ENCODE results near the gene KIAA1958.

DNA sequence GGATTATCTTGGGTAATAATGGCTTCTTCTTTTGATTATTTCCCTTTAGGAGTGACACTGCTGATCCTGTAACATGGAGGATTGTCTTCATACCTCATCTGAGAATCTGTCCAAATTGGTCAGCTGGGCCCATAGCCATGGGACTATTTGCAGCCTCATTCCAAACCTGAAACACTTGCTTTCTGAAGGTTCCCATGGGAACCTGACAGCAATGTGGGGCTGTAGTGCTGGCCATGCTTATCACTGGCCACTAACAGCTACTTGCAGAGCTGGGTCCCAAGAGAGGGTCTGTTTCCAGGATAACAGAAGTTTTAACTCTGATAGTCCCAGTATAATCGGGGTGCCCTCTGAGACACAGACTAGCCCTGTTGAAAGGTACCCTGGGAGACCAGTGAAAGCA is 87.4 kb downstream of the KIAA1958 start:
- TF ChIP-seq MYC (IDR thresholded peaks at IDR 0.05; ENCODE audit: borderline replicate concordance, low read length) (no peak), RNF2 (IDR thresholded peaks at IDR 0.05; ENCODE audit: borderline replicate concordance, low read depth) (no peak), PHF8 (IDR thresholded peaks at IDR 0.05; ENCODE audit: borderline replicate concordance, low read depth) (no peak), POLR2AphosphoS2 (conservative IDR thresholded peaks at IDR 0.05; ENCODE audit: low read length) (no peak), JUNB (IDR thresholded peaks at IDR 0.05) (no peak), POLR2A (IDR thresholded peaks at IDR 0.05; ENCODE audit: low read length) (no peak)
- TF ChIP-seq, protein P1, sequence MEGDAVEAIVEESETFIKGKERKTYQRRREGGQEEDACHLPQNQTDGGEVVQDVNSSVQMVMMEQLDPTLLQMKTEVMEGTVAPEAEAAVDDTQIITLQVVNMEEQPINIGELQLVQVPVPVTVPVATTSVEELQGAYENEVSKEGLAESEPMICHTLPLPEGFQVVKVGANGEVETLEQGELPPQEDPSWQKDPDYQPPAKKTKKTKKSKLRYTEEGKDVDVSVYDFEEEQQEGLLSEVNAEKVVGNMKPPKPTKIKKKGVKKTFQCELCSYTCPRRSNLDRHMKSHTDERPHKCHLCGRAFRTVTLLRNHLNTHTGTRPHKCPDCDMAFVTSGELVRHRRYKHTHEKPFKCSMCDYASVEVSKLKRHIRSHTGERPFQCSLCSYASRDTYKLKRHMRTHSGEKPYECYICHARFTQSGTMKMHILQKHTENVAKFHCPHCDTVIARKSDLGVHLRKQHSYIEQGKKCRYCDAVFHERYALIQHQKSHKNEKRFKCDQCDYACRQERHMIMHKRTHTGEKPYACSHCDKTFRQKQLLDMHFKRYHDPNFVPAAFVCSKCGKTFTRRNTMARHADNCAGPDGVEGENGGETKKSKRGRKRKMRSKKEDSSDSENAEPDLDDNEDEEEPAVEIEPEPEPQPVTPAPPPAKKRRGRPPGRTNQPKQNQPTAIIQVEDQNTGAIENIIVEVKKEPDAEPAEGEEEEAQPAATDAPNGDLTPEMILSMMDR (IDR thresholded peaks at IDR 0.05): no peak
